Coronary artery (tissue), 2 donors: Measurements from ENCODE around the gene SAMD11.
"Not testable (repeated sequence)": the region's sequence is repeated elsewhere in the genome, so short reads cannot be mapped to it uniquely, and the experiment has no call there.

ENCODE experiments used
- DNase-seq: peaks from one replicate; pipeline ENCODE4 v3.0.0-alpha.2; 2017; ENCODE audit warnings: low spot score
- H3K27ac ChIP-seq, 2 donors: fragments of 200-600 bp; sonication (generic); one replicate each; pipeline ENCODE4 v1.5.1; 2016 to 2019
- H3K4me3 ChIP-seq: fragments of 200-600 bp; sonication (generic); 2 replicates; pipeline ENCODE4 v1.5.1; 2016; ENCODE audit warnings: mild to moderate bottlenecking, moderate library complexity
- CTCF ChIP-seq: fragments of 200-600 bp; sonication (generic); IDR thresholded peaks from one replicate; pipeline ENCODE4 v1.5.1; 2019; ENCODE audit warnings: antibody characterized with exemption

SAMD11 gene

GRCh38 chr1:985126-985525 is 61.4 kb downstream of the SAMD11 start:
- H3K4me3 ChIP-seq = no peak overlapping the region
- no peak overlapping the region for H3K27ac ChIP-seq
- DNase-seq = no peak
- no peak for TF ChIP-seq CTCF

GRCh38 chr1:988061-988460 is 64.3 kb downstream of the SAMD11 start:
- not testable (repeated sequence) for H3K27ac ChIP-seq, H3K4me3 ChIP-seq, DNase-seq

GRCh38 chr1:991275-991674 is 67.6 kb downstream of the SAMD11 start:
- not testable (repeated sequence) for H3K27ac ChIP-seq

GRCh38 chr1:991895-992294 is 68.2 kb downstream of the SAMD11 start:
- TF ChIP-seq CTCF = no peak
- DNase-seq = no peak
- Histone ChIP-seq H3K4me3 (no peak overlapping the region), H3K27ac (no peak overlapping the region)

More at GRCh38 chr1:991275-991674, 67.6 kb downstream of the SAMD11 start:
- H3K4me3 ChIP-seq, DNase-seq: not testable (repeated sequence)

- Histone ChIP-seq H3K27ac (no peak overlapping the region), H3K4me3 (no peak overlapping the region)
- no peak for TF ChIP-seq CTCF
- DNase-seq = no peak
These were observed 68.6 kb downstream of the SAMD11 start for GRCh38 chr1:992362-992761.

- no peak for TF ChIP-seq CTCF
- DNase-seq = no peak
- Histone ChIP-seq H3K27ac (no peak overlapping the region), H3K4me3 (no peak overlapping the region)
These were observed 69.8 kb downstream of the SAMD11 start for GRCh38 chr1:993379-993995.
